Omental fat pad (tissue), 4 donors: ENCODE results near the gene PAQR7. TPM values are rescaled to one million over a fixed set of nuclear protein-coding genes. Genes with fewer than 3 reads are reported as not detected.
"Not testable (repeated sequence)": the region's sequence is repeated elsewhere in the genome, so short reads cannot be mapped to it uniquely, and the experiment has no call there.

Experiments
- ATAC-seq: fragments of 150-250 bp; one replicate; pipeline ENCODE4 v1.9.1; 2016; ENCODE audit warnings: mild to moderate bottlenecking, moderate library complexity; ENCODE audit not compliant: low FRiP score
- DNase-seq: peaks from one replicate; pipeline ENCODE4 v3.0.0-alpha.2; 2019; ENCODE audit warnings: low spot score
- CTCF ChIP-seq, 3 donors: fragments of 450-650 bp; IDR thresholded peaks; one replicate each; pipeline ENCODE4 v1.5.1; 2016 to 2017; ENCODE audit warnings: antibody characterized with exemption in 3 of 3, mild to moderate bottlenecking in 3 of 3, moderate library complexity in 2 of 3
- total RNA-seq, 4 donors: library from RNA; depleted of rRNA; stranded (reverse); fragments of >200 nt; gene quantifications; one replicate each; pipeline ENCODE4 v1.1.0, GENCODE V29; 2016

The PAQR7 gene
- total RNA-seq, 4 donors from 2014 or later: 4.3 to 7.2 (median 6.5) TPM

GRCh38 chr1:25848531-25848930 lies 27.0 kb downstream of the PAQR7 start:
- DNase-seq: no peak
- no peak for ATAC-seq
- no peak for TF ChIP-seq CTCF (IDR thresholded peaks at IDR 0.05)

DNA sequence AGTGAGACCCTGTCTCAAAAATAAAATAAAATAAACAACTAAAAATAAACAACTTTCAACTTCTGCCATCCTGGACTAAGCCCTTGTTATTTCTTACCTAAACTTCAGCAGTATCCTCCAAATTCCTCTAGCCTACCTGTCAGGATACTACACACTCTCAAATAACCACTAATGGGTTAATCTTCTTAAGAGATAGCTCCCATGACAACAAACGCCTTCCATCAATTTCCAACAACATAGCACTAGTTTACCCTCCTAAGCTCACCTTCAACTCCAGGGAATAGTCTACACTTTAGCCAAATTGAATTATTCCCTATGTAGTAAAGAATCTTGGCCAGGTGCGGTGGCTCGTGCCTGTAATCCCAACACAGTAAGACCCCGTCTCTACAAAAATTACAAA lies 27.6 kb downstream of the PAQR7 start:
- ATAC-seq: no peak
- TF ChIP-seq CTCF (IDR thresholded peaks at IDR 0.05): no peak

DNA sequence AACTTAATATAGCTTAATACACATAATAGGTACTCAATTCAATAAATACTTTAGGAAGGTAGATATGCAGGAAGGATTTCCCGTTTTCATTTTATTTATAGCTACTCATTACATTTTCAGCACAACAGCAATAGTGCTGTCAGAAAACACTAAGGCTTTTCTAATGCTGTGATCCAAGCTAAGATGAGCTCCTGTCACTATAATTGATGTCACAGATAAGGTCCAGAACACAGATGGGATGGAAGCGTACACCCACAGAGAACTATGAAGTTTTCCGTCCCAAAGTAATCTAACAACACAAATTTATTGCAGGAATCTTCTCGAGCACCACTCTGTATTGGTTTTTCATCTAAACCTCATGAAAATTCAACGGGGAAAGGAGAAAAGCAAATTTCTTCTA lies 29.8 kb downstream of the PAQR7 start:
- DNase-seq: no peak
- no peak for ATAC-seq
- no peak for TF ChIP-seq CTCF (IDR thresholded peaks at IDR 0.05)

More for the DNA sequence above, 27.6 kb downstream of the PAQR7 start:
- no peak for DNase-seq

DNA sequence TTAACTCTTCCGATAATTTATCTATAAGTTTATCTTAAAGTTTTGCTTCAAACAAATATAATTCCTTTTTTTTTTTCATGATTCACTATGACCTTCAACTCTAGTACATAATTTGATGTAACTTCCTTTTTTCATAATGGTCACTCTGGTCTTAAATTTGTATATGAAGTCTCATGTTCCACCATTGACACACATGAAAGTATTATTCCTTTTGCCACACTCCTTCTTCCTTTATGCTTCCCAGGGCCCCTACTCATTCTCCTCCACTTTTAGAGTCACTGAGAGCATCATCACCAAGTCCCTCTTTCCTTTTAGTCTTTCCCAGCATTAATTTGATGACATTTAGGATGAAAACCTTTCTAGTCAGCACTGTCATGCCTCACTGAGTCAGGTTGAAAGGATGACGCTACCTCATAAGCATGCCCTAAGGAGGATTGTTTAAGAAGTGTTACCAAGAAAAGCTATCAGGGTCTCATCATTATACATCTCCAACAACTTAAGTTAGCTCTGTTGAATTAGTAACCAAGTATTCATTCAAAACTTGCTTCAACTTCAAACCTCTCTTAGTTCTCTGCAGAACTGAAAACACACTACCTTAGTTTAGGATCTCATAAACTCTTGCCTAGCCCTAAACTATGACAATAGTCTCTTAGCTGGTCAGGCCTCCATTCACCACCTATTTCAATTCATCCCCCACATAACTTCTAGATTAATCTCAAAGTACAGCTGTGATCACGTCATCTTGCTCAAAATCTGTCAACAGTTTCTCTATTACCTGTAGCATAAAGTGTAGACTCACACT lies 30.8 kb downstream of the PAQR7 start:
- no peak for ATAC-seq
- no peak for TF ChIP-seq CTCF (IDR thresholded peaks at IDR 0.05)
- no peak for DNase-seq

- TF ChIP-seq CTCF (IDR thresholded peaks at IDR 0.05): no peak
- DNase-seq (no peak), ATAC-seq (no peak)
Observed at GRCh38 chr1:25843483-25843882, 32.0 kb downstream of the PAQR7 start.

- ATAC-seq, DNase-seq: not testable (repeated sequence)
Observed at GRCh38 chr1:25839808-25840207, 35.7 kb downstream of the PAQR7 start.

- DNase-seq: no peak
- ATAC-seq: no peak
- no peak for TF ChIP-seq CTCF (IDR thresholded peaks at IDR 0.05)
Observed at GRCh38 chr1:25837262-25837875, 38.1 kb downstream of the PAQR7 start.
